ENCODE measurements around the gene ARHGEF26. TPM values are rescaled to one million over a fixed set of nuclear protein-coding genes. Genes with fewer than 3 reads are reported as not detected.
A peak's percentile ranks its signal among the peaks of the same experiment; 100 is the strongest.

The ARHGEF26 gene
- total RNA-seq, 4 donors from 2014 or later, result 124 to 158 (median 132) TPM

- TF ChIP-seq POLR2A (IDR thresholded peaks at IDR 0.05; ENCODE audit: low read depth), result no peak
- no peak for TF ChIP-seq EP300 (IDR thresholded peaks at IDR 0.05)
- TF ChIP-seq POLR2AphosphoS5 (IDR thresholded peaks at IDR 0.05), result no peak
- TF ChIP-seq CTCF (IDR thresholded peaks at IDR 0.05), result no peak
- Histone ChIP-seq H3K36me3 (peaks cover 0 to 31% (median 0%) of the 10 kb centered on the region in 4 donors), H3K4me3 (peak overlapping the region in 1 of 4 donors; percentile 22), H3K27me3 (no peaks in the 10 kb centered on the region), H3K4me1 (peaks cover 0 to 100% (median 82%) of the 10 kb centered on the region in 4 donors), H3K9me3 (no peaks in the 10 kb centered on the region), H3K27ac (replicated peaks in 1 of 4) (peak overlapping the region; percentile 3 to 54 (median 28))
- 59% methylated on average over 6 of the region's 6 CpGs for WGBS
- peak; percentile 37 for DNase-seq (ENCODE audit: extremely low spot score)
- intact Hi-C loops (cut with DNase I), result no loop called here
These were observed 11.7 kb downstream of the ARHGEF26 start for GRCh38 chr3:154132777-154133375.

- H3K4me1 ChIP-seq, result peaks cover 0 to 99% (median 75%) of the 10 kb centered on the region in 4 donors
- H3K27ac ChIP-seq (replicated peaks in 1 of 4), result peak overlapping the region in 2 of 4 donors; percentile 22 to 29
- no peaks in the 10 kb centered on the region for H3K27me3 ChIP-seq
- no peak overlapping the region for H3K4me3 ChIP-seq
- H3K36me3 ChIP-seq, result peaks cover 0 to 6% (median 0%) of the 10 kb centered on the region in 4 donors
- peak; percentile 47 for DNase-seq (ENCODE audit: extremely low spot score)
- intact Hi-C loops (cut with DNase I), result no loop called here
- no peaks in the 10 kb centered on the region for H3K9me3 ChIP-seq
- 82% methylated on average over 5 of the region's 5 CpGs for WGBS
- TF ChIP-seq POLR2A (IDR thresholded peaks at IDR 0.05; ENCODE audit: low read depth) (no peak), POLR2AphosphoS5 (IDR thresholded peaks at IDR 0.05) (no peak), EP300 (IDR thresholded peaks at IDR 0.05) (no peak), CTCF (IDR thresholded peaks at IDR 0.05) (no peak)
These were observed 14.5 kb downstream of the ARHGEF26 start for GRCh38 chr3:154135511-154136173.

- peaks cover 0 to 99% (median 73%) of the 10 kb centered on the region in 4 donors for H3K4me1 ChIP-seq
- H3K4me3 ChIP-seq, result no peak overlapping the region
- 88% methylated on average over 5 of the region's 5 CpGs for WGBS
- no peaks in the 10 kb centered on the region for H3K36me3 ChIP-seq
- DNase-seq (ENCODE audit: extremely low spot score), result peak; percentile 50
- H3K27ac ChIP-seq (replicated peaks in 1 of 4), result peak overlapping the region in 1 of 4 donors; percentile 17
- H3K27me3 ChIP-seq, result no peaks in the 10 kb centered on the region
- no peaks in the 10 kb centered on the region for H3K9me3 ChIP-seq
- no peak for TF ChIP-seq EP300 (IDR thresholded peaks at IDR 0.05)
- no peak for TF ChIP-seq POLR2AphosphoS5 (IDR thresholded peaks at IDR 0.05)
- TF ChIP-seq POLR2A (IDR thresholded peaks at IDR 0.05; ENCODE audit: low read depth), result no peak
- TF ChIP-seq CTCF (IDR thresholded peaks at IDR 0.05), result no peak
- intact Hi-C loops (cut with DNase I), result no loop called here
These were observed 15.8 kb downstream of the ARHGEF26 start for GRCh38 chr3:154137036-154137435.

- no peaks in the 10 kb centered on the region for H3K9me3 ChIP-seq
- no peak overlapping the region for H3K4me3 ChIP-seq
- no peaks in the 10 kb centered on the region for H3K27me3 ChIP-seq
- 75% methylated on average over 3 of the region's 3 CpGs for WGBS
- H3K36me3 ChIP-seq, result no peaks in the 10 kb centered on the region
- TF ChIP-seq EP300 (IDR thresholded peaks at IDR 0.05) (no peak), POLR2A (IDR thresholded peaks at IDR 0.05; ENCODE audit: low read depth) (no peak), CTCF (IDR thresholded peaks at IDR 0.05) (no peak), POLR2AphosphoS5 (IDR thresholded peaks at IDR 0.05) (no peak)
- H3K4me1 ChIP-seq, result peaks cover 0 to 99% (median 80%) of the 10 kb centered on the region in 4 donors
- intact Hi-C loops (cut with DNase I), result no loop called here
- H3K27ac ChIP-seq (replicated peaks in 1 of 4), result no peak overlapping the region
- DNase-seq (ENCODE audit: extremely low spot score), result no peak
These were observed 18.8 kb downstream of the ARHGEF26 start for GRCh38 chr3:154139996-154140436.
